RWPE1 (cell line): ENCODE results near the gene TUBA4B.

Experiments used
- CTCF ChIA-PET: fragments of 350-600 bp; sonication (Branson Sonifier 250); formaldehyde crosslinking; extraction: SDS; loops from one replicate; lab custom pipeline; 2021; lab: Yijun Ruan, JAX
- POLR2A ChIA-PET: fragments of 400-600 bp; formaldehyde crosslinking; extraction: SDS; loops from one replicate; lab custom pipeline; 2020; ENCODE audit warnings: antibody characterized with exemption; ENCODE audit not compliant: low non-redundant PET; lab: Yijun Ruan, JAX
- DNase-seq: peaks from one replicate; pipeline ENCODE4 v3.0.0; 2012; ENCODE audit warnings: low spot score
- H3K27ac ChIP-seq: fragments of 450-650 bp; 2 replicates; pipeline ENCODE4 v1.5.1; 2017
- TF ChIP-seq, protein P1 (sequence below): fragments of 450-650 bp; conservative IDR thresholded peaks from 2 replicates; pipeline ENCODE4 v1.5.1; 2017; ENCODE audit warnings: low read depth, mild to moderate bottlenecking

Gene TUBA4B

DNA sequence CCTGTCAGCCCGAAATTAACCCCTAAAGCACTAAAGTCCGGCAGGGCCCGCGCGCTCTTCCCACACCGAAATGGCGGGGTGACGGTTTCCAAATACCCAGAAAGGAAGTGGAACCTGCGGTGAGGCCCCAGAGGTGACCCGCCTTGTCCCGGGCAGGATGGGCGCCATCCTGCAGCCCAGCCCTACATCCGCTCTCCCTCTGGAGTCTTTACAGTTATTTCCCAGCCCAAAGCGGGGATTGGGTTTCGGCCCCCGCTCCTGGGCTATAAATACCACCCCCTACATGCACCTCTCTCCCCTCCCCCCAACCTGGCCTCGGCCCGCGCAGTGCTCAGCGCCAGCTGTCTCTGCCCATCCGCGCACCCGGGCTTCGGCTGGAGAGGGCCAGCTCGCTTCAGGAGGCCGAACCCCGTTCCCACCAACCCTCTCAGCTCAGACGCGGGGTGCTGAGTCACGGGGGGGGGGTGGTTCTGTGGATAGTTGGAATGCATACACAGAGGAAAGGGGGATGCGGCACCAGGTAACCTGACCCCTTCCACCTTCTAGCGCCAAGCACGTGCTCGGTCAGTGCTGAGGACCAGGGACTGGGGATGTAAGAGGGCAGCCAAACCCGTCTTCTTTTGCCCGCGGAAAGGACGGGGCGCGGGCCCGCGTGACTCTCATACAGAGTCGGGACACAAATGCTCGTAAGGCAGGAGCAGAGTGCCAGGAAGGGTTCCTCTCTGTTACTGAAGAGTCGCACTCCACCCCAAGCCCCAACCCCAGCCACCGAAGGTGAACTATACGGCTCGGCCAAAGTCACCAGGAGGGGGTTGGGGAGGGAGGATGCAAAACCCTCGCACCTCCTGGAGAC, at the start of gene TUBA4B:
TUBA4B (plus strand) TSS at position 344 of the 853 bp plus-strand sequence; CDS start at position 509, 165 bp downstream.
- CTCF ChIA-PET: interaction anchor here (0.6 to 3.2 kb wide), 8 partner anchors 25 to 94 kb away, joined by 3 to 22 read pairs (median 6); partner anchors contain the start of gene DNAJB2
- POLR2A ChIA-PET: interaction anchor here (0.6 to 4.9 kb wide), 11 partner anchors 9 to 463 kb away, joined by 3 to 35 read pairs (median 4); partner anchors contain the start of genes DNAJB2 and OBSL1
- peak within 1 kb of the TSS; percentile 98 for H3K27ac ChIP-seq
- DNase-seq: peak; percentile 72
- TF ChIP-seq, protein P1, sequence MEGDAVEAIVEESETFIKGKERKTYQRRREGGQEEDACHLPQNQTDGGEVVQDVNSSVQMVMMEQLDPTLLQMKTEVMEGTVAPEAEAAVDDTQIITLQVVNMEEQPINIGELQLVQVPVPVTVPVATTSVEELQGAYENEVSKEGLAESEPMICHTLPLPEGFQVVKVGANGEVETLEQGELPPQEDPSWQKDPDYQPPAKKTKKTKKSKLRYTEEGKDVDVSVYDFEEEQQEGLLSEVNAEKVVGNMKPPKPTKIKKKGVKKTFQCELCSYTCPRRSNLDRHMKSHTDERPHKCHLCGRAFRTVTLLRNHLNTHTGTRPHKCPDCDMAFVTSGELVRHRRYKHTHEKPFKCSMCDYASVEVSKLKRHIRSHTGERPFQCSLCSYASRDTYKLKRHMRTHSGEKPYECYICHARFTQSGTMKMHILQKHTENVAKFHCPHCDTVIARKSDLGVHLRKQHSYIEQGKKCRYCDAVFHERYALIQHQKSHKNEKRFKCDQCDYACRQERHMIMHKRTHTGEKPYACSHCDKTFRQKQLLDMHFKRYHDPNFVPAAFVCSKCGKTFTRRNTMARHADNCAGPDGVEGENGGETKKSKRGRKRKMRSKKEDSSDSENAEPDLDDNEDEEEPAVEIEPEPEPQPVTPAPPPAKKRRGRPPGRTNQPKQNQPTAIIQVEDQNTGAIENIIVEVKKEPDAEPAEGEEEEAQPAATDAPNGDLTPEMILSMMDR: no peak

DNA sequence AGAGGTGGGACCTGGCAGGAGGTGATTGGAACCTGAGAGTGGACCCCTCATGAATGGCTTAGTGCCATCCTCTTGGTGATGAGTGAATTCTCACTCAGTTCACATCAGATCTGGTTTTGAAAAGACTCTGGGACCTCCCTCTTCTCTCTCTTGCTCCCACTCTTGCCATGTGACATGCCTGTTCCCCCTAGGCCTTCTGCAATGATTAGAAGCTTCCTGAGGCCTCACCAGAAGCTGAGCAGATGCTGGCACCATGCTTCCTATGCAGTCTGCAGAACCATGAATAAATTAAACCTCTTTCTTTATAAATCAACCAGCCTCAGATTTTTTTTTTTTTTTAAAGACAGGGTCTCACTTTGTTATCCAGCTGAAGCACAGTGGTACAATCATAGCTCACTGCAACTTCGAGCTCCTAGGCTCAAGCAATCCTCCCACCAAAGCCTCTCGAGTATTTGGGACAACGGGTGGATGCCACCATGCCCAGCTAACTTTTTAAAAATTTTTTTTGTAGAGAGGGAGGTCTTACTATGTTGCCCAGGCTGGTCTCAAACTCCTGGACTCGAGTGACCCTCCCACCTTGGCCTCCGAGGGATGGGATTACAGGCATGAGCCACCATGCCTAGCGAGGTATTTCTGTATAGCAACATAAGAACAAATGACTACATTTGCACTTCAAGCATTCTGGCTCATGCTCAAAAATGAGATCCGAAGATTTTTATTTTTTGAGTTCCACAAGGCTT, 48.4 kb upstream of the TUBA4B start:
- no peak overlapping the region for H3K27ac ChIP-seq
- ChIA-PET POLR2A (no interaction called here), CTCF (interaction anchor here (0.7 kb wide), 1 partner anchor 90 kb away, joined by 4 read pairs; no protein-coding TSS in a partner anchor)
- DNase-seq: no peak
- TF ChIP-seq, protein P1: no peak

DNA sequence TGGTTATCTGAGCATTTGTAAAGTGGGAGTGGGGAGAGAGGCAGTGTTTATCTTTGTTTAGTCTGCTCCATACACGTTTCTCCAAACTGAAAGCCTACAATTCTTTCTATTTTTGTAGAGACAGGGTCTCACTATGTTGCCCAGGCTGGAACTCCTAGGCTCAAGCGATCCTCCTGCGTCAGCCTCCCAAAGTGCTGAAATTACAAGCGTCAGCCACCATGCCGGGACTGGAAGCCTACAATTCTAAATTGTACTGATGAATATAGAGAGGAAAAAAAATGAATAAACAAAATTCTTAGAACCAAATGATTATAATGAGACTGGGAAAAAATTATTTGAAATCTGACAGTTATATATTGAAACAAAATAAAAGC, 47.9 kb upstream of the TUBA4B start:
- ChIA-PET POLR2A (no interaction called here), CTCF (interaction anchor here (0.7 kb wide), 1 partner anchor 89 kb away, joined by 4 read pairs; no protein-coding TSS in a partner anchor)
- TF ChIP-seq, protein P1: no peak
- no peak overlapping the region for H3K27ac ChIP-seq
- DNase-seq: no peak

DNA sequence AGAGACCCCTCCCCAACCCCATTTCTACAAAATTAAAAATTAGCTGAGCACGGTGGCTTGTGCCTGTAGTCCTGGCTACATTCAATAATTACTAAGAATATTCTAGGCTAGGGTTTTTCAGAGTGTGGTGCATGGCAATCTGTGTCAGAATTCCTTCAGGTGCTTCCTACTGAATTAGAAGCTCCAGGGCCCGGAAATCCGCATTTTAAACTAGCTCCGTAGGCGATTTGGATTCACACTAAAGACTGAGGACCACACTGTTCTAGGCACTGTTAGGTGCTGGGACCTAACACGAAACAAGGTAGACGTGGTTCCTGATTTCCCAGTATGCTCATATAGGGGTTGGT, 47.1 kb upstream of the TUBA4B start:
- TF ChIP-seq, protein P1: no peak
- ChIA-PET CTCF (interaction anchor here (0.6 to 1.7 kb wide), 2 partner anchors 58 to 89 kb away, joined by 3 to 7 read pairs; no protein-coding TSS in a partner anchor), POLR2A (interaction anchor here (0.6 to 1.7 kb wide), 5 partner anchors 12 to 103 kb away, joined by 3 to 6 read pairs (median 4); partner anchors contain the start of gene ABCB6)
- no peak for DNase-seq
- peak overlapping the region; percentile 93 for H3K27ac ChIP-seq

DNA sequence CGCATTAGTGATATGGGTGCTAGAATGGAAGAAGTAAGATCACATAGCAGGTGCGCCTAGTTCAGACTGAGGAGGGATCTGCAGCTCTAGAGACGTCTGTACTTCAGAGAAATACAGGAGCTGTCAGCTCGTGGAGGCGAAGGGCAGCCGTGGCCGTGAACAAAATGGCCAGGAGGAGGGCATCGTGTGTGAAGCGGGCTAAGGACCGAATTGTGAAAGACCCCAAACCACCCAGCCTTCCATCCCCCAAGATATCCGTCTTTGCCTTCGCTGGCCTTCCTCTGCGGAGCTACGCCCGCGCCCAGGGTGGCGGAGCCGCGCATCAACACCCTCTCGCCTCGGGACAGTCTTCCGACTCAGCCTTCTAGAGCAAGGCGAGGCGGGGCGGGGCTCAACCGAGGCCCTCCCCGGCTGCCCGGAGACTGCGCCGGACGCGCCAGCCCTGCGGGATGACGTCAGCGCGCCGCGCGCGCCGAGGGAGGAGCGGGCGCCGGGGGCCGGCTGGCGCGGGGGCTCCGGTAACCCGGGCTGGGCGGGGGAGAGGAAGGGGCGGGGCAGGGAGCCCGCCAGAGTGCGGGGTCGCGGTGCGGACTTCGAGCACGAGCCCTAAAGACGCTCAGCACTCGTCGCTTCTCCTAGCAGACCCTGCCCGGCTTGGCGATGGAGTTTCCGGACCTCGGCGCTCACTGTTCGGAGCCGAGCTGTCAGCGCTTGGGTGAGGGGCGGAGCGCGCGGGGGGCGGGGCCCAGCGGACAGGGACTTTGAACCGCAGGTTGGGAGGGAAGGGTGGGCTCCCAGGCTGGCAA, 46.5 kb upstream of the TUBA4B start, which contains the start of gene ZFAND2B:
ZFAND2B (plus strand) TSS at position 455 of the 806 bp plus-strand sequence; CDS start at position 661, 206 bp downstream.
- TF ChIP-seq, protein P1: no peak
- peak; percentile 96 for DNase-seq
- POLR2A ChIA-PET: interaction anchor here (0.6 to 1.7 kb wide), 5 partner anchors 11 to 103 kb away, joined by 3 to 6 read pairs (median 4); partner anchors contain the start of gene ABCB6
- H3K27ac ChIP-seq: peak within 1 kb of the TSS; percentile 93
- CTCF ChIA-PET: interaction anchor here (0.6 to 1.7 kb wide), 4 partner anchors 22 to 88 kb away, joined by 3 to 7 read pairs (median 3); partner anchors contain the start of gene STK16
